ENCODE measurements around the gene AP2A2.
A peak's percentile ranks its signal among the peaks of the same experiment; 100 is the strongest.

The AP2A2 gene

DNA sequence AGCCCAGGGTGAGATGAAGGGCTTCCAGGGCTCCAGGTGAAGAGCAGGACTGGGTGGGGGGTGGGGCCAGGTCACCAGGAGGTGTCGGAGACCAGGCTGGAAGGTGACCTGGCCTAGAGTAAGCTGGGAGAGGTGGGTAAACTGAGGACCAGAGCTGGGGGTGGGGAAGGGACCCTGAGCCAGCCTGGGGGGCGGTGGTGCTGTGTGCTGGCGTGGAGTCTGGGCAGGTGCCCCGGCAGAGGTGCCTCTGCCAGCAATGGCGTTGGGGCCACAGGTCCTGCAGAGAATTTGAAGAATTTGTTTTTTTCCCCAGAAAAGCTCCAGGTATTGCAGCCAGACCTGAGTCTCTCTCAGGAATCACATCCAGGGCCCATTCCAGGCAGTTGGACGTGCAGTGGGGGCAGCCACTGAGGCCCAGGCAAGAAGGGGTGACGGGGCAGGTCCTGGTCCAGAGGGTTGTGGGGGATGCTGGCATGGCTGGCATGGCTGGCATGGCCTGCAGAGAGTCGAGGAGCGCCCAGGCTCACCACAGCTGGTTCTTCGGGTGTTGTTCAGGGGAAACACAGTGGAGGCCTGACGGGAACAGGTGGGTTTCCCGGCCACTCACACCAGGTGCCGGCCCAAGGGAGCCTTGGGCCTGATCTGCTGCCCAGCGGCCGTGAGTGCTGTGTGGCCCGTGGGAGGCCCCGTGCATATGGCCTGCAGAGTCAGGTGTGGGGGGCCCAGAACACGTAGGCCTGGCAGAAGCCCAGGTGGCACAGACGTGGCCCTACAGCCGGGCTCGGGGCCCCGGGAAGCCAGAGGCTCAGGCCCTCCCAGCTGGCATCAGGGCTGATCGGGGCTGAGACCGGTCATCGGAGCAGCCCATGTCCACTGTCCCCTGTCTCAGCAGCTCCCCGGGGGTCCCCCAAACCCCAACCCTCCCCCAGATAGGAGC, 117.2 kb downstream of the AP2A2 start:
- DNase-seq (ENCODE audit: low read depth), result no peak

DNA sequence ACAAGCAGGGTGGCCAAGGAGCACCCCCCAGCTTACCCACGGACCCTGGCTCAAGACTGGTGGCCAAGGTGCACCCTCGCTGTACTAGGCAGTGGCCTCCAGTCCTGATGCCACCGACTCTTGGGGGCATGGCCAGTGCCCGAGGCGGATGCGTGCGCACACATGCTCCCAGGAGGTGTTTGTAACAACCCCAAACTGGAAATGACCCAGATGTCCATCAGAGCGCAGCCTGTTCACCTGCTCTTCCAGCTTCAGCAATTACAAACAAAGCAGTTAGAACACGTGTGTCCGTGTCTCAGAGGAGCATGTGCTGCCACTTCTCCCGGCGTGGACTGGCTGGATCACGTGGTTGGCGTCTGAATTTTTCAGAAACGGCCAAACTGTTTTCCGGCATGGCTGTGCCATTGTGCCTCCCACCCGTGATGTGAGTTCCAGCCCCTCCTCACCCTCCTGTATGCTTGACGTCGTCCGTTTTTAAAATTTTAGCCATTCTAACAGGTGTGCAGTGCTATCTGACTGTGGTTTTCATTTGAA, 118.0 kb downstream of the AP2A2 start:
- DNase-seq (ENCODE audit: low read depth), result no peak

DNA sequence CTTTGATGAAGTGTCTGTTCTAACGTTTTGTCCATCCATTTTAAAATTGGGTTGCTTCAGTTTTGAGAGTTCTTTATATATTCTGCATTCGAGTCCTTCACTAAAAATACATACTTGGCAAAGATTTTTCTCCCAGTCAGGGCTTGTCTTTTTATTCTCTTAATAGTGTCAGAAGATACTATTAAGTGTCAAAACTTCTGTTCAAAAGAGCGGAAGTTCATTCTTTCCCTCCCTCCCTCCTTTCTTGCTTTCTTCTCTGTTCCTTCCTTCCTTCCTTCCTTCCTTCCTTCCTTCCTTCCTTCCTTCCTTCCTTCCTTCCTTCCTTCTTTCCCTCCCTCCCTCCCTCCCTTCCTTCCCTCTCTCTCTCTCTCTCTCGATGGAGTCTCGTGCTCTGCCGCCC, 118.5 kb downstream of the AP2A2 start:
- DNase-seq (ENCODE audit: low read depth), result no peak

DNA sequence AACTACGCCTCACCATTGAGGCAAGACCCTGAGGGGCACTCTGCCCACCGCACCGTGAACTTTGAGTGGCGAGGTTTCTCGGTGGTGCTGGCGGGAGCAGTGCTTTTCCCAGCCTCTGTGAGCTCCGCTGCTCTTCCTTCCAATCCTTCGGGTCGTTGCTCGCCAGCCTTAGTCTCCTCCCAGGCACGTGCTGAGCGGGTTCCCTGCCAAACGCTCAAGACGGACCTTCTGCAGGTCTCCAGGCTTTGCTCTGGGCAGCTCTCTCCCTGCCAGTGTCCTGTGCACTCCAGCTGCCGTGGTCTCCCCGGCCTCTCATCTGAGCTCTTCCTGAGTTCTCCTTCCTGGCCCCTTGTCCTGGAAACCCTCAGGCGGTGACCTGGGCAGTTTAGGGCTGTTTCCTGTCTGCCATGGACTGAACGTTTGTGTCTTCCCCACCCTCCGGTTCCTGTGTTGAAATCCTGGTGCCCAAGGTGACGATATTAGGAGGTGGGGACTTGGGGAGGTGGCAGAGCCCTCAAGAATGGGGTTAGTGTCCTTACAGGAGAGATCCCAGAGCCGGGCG, 122.0 kb downstream of the AP2A2 start:
- no peak for DNase-seq (ENCODE audit: low read depth)

DNA sequence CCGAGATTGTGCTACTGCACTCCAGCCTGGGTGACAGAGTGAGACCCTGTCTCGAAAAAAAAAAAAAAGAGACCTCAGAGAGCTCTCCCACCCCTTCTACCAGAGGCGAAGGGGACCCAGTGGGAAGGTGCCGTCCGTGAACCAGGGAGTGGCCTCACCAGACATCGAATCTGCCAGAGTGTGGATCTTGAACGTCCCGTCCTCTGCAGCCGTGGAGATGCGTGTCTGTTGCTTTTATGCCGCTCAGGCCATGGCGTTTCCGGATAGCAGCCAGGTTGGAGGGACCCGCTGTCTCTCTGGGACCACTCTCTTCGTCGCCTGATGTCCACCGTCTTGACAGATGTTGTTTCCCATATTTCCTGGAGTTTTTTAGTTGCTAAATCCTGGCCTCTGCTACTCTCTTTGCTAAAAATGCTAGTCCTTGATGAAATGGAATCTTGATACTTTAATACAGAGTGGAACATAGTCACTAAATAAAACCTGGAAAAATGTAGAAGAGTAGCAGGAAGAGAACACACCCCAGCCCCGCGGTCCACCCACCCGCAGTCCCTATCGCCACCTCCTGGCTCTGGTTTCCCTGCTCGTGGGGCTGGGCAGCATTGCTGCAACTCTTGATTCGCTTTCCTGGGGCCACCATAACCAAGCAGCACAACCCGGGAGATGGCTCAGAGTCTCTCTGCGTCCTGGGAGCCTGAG, 122.9 kb downstream of the AP2A2 start:
- DNase-seq (ENCODE audit: low read depth), result no peak

DNA sequence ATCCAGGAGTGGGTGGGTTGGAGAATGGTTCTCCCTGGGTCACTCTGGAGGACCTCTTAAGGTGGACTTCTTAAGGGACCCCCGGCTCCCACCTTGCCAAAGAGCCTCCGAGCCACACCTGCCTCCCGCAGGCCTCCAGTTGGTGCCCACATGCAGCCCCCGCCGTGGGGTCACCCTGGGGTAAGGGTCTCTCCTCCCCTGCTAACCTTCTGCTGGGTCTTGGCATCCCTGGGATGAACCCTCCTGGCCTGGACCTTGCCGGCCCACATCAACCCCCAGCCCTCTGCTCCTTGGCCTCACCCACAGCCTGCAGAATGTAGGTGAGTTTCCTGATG, 123.4 kb downstream of the AP2A2 start:
- DNase-seq (ENCODE audit: low read depth), result no peak

DNA sequence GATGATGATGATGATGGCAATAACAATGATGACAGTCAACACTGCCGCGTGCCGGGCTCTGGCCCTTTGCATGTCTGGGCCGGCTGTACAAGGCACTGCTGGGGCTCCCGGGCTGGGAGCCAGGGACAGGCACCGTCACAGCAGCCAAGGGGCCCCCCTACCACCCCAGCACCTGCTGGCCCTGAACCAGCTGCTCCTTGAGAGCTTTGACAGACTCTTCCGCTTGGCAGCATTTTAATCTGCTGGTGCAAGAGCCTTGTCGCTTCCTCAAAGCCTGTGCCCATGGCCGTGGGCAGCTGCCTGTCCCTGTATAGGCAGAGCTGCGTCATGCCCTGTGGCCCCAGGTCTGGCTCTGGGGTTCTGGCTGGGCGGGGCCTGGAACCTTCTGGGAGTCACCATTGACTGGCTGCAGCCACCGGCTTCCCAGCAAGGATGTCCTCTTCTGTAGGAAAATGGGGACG, 123.8 kb downstream of the AP2A2 start:
- DNase-seq (ENCODE audit: low read depth), result no peak

DNA sequence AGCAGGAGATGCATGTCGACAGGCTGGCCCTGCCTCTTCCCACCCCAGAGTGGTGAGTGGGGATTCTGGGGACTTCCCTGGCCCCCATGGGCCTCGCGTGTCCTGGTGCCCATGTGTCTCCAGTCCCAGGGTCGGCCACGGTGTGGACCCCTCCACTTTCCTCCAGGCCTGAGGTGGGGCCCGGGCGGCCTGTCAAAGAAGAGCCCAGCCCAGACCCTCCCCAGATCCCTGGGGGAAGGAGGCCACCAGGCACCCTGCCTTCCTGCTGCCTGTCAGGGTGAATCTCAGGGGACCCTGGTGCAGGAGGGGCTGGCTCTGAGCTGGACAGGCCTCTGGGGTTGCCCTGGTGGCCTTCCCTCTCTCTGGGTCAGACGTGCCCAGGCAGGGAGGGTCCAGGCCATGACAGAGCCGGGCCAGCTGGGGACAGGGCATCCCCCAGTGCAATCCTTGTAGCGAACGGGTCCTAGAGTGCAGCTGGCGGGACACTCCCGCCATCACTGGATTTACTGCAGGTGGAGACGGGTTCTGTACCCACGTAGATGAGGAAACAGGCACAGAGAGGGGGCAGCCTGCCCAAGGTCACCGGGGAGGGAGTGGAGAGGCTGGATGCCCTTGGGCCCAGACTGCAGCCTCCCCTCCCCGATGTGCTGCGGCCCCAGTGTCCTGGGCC, 124.4 kb downstream of the AP2A2 start:
- DNase-seq (ENCODE audit: low read depth), result no peak

DNA sequence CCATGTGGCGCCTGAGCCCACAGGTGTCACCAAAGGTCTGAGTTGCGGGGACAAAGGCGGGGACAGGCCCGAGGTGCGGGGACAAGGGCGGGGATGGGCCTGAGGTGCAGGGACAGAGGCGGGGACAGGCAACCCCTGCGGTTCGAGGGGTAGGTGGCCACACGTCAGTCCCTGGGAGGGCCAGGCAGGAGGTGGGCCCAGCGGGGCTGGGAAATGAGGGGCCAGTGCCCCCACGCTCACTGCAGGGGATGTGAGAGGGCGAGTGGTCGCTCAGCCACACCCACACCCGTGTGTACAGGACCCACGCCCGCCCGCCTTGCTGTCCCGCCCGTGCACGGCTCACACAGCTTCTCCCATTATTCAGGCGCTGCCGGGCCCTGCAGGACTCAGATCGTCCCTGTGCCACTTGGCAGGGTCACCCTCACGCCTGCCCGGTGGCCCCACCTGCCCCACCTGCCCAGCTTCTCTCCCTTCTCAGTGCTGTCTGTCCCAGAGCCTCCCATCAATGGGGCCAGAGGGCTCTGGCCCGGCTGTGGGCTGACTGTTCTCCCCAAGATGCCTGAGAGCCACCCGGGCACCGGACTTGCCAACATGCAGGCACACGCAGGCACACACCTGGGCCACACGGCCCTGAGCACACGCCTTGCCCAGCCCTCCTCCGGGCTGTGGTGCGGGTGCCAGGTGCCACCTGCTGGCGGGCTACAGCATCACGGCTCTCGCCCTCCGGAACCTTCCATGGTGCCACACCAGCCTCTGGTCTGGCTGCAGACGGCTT, 125.1 kb downstream of the AP2A2 start:
- DNase-seq (ENCODE audit: low read depth), result peak; percentile 54

DNA sequence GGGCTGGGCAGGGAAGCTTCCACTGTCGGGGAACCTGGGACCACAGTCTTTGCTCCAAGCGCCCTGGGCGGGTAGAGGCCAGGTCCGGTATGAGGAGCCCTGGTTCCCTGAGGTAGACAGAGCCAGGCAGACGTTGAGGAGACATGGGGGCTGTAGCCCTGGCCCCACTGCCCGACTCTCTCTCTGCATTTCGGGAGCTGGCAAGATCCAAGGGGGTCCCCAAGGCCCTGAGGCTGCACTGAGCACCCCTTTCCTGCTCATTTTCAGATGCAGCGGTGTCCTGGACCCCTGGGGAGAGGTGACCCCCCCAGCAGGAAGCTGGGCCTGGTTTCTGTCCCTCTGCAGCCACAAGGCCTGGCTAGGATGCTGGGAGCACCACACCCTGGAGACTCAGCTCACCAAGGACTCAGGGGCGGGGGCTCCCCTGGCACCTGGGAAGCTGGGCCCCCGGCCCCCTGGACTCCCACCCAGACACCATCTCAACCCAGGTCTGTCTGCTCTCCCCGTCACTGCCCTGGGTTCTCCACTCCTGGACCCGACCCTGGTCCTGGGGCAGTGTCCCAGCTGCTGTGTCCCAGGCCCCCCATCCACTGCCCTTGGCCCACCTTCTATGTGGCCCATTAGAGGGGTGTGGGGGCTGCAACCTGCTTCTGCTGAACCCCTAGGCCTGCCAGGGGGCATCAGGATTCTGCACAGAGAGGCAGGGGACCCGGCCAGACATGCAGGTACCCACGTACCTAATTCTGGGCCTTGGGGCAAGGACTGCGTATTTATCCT, 125.9 kb downstream of the AP2A2 start:
- no peak for DNase-seq (ENCODE audit: low read depth)

DNA sequence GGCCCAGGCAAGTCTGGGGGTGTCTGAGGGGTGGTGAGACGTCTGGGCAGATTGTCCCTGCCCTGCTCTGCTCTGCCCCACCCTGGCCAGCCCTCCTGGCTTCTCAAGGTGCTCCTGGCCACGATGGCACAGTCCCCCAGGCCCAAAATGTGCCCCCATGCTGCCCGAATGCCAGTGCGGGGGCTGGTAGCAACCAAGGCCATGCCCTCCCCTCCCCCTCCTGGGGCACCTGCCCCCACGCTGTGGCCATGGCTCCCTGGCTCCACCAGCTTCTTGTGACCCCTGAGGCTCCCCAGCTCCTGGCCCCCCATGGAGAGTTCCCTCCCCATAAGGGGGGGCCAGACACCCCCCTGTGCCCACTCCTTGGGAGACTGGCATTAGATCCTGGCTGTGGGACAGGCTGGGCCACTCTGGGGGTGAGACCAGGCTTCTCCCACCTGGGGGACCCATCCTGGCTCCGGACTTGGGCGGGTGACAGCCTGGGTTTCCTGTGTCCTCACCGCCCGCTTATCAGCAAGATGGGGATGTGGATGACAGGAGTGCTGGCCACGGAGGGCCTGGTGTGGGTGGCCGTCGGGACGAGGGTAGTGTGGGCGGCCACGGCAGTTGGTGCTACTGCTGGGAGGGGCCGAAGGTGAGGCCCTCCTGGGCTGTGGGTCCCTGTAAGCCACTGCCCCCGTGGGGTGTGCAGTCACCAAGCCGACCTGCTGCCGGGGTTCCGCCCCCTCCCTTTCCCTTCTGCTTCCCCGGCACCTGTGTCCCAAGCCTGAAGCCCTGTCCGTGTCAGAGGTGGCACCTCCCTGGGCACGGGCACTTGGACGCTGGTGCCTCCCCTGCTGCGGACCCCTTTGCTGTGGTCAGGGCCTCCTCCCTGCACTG, 126.7 kb downstream of the AP2A2 start:
- DNase-seq (ENCODE audit: low read depth), result no peak

DNA sequence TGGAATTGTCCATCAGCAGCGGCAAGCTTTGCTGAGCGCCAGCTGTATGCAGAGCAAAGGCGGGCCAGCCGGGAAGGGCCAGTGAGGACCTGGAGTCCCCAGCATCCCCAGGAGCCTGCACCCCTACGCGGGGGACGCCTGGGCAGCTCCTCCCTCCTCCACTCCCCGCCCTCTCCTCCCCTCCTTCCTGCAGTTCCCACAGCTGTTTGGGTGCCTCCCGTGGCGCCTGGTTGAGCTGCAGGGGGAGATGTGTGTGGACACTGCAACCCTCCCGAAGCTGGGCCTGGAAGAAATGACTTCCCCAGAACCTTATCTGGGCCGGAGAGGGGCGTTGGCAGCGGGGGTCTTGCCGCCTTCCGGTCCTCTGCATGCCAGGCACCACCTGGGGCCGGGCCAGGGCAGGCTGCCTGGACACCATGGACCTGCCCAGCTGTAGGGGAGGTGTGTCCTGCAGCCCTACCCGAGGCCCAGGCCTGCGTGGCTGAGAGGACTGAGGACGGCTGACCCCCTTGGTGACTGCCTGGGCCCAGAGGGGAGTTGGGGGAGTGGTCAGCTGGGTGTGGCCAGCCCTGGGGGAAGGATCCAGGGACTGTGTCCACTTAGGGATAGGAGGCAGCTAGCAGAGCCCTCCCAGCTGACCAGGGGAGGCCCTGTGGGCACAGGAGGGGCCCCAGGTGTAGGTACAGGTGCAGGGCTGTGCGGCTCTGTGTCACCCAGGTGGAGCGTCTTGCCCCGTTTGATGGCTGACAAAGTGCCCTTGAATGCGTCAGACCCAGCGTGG, 127.6 kb downstream of the AP2A2 start:
- no peak for DNase-seq (ENCODE audit: low read depth)

DNA sequence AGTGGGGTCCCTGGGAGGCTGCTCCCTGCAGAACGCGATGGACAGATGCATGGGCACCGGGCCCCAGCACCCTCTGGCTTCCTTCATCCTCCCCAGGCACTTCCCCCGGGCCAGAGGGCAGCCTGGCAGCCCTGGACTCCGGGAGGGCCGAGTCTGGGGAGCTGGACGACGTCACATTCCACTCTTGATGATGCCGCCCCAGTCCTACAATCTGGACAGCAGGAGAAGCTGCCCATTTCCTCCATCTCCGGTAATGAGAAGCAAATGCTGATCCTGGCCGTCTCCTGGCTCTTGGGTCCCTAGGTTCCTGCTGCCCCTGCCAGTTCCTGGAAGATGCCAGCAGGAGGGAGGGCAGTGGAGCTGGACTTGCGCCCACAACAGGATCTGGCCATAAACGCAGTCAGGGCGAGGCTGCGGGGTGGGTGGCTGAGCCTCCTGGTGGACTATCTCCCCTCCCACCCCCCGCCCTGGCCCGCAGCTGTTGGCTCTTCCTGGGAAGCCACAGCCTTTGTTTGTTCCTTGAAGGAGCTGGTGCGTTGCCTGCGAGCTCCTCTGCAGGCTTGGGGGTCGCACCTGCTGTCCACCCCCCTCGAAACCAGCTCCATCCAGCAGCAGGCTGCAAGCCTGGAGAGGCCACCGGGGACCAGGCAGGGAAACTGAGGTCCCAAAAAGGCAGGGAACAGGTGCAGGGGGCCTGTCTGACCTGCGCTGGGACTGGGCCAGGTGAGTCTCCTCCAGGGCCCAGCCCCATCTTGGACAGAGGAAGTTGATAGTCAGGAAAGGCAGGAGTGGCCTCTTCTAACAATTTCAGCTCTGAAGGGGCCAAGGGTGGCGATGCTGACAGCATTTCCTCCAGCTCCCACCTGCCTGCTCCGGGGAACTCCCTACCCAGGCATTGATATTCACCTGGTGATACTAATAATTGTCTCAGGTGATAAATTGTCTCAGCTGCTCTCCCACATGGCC, 128.8 kb downstream of the AP2A2 start:
- DNase-seq (ENCODE audit: low read depth), result no peak

DNA sequence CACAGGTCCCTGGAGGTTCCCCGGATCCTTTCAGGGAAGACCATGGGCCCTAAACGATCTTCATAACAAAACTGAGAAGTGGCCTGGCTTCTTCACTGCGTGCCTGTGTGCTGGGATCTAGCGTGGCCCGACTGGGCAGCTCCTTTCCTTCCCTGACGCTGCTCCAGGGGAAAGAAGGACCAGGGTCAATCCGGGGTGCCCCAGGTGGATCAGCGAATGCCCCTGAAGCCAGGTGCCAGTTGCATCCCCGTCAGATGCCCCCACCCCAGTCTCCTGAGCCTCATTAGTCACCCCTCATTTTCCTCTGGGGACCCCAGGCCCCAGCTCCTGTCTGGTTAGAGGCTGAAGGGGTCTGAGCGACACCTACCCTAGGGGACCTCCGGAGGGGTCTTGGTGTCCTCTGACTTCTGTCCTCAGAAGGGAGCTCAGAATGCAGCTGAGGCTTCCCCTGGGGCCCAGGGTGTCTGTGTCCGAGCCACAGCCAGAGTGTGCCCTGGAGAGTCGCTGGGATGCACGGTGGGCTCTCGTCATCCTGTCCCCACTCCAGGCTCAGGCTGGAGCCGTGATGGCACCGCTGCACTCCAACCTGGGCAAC, 129.5 kb downstream of the AP2A2 start:
- no peak for DNase-seq (ENCODE audit: low read depth)

DNA sequence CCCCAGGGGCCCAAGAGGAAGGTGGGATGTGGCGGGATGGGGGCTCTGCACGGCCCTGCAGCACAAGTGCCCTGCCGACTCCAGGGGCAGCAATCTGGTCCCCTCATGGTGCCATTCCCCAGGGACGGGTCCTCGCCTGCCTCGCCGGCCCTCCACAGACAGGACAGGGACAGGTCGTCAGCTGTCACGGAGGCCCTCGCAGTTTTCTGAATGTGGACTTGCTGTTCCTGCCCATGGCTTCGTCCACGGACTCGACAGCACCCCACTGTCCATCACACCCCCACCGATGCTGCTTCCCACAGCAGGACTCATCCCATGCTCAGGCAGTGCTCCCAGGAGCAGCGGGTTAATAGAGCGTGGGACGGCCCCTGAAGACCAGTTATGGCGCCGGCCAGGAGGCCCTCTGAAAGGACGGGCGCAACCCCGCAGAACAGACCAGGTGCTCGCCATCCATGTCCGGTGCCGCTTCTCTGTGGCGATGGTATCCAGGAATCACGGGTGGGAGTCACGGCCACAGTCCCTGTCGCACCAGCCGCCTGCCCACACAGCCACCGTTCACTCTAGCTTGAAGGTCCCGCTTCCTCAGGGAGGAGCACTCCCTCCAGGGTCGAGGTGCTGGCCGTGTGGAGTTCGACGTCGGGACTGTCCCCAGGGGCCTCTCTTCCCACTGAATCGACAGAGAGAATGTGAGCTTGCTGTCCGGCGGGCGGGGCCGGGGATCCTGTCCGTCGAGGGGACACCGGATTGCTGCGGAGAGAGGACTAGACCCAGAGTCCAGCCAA, 130.5 kb downstream of the AP2A2 start:
- no peak for DNase-seq (ENCODE audit: low read depth)

DNA sequence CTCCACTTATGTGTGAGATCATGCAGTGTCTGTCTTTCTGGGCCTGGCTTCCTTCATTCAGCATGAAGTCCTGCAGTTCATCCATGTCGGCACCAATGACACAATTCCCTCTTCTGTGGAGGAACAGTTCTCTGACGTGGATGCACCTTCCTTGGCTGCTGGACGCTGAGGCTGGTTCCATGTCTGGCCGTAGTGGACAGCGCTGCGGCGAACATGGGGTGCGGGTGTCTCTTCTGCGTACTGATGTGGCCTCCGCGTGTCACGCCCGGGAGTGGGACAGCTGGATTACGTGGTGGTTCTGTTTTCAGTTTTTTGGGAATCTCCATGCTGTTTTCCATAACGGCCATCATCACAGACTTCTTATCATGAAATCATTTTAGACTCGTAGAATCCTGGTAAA, 132.1 kb downstream of the AP2A2 start:
- no peak for DNase-seq (ENCODE audit: low read depth)
